HG03135 (cell line): Measurements from ENCODE around the gene CRYAA.

Source experiments
- ATAC-seq: cut with Tn5 transposase; IDR thresholded peaks from one replicate; pipeline ENCODE4 v1.9.1; 2021; ENCODE audit warnings: mild to moderate bottlenecking, moderate library complexity; ENCODE audit not compliant: unreplicated experiment

CRYAA gene

GRCh38 chr21:43198376-43198775, 29.6 kb downstream of the CRYAA start:
- ATAC-seq, result no peak

- ATAC-seq, result no peak
Observed at GRCh38 chr21:43201491-43201890, 32.7 kb downstream of the CRYAA start.

GRCh38 chr21:43203591-43203990, 34.8 kb downstream of the CRYAA start:
- ATAC-seq, result no peak

GRCh38 chr21:43204638-43205037, 35.8 kb downstream of the CRYAA start:
- ATAC-seq, result no peak

- ATAC-seq, result no peak
Observed at GRCh38 chr21:43206231-43207042, 37.6 kb downstream of the CRYAA start.

GRCh38 chr21:43207043-43207315, 38.2 kb downstream of the CRYAA start:
- ATAC-seq, result no peak

- ATAC-seq, result no peak
Observed at GRCh38 chr21:43207868-43208267, 39.1 kb downstream of the CRYAA start.

GRCh38 chr21:43208561-43209332, 39.9 kb downstream of the CRYAA start:
- no peak for ATAC-seq

GRCh38 chr21:43209575-43210453, 41.0 kb downstream of the CRYAA start:
- no peak for ATAC-seq

- no peak for ATAC-seq
Observed at GRCh38 chr21:43210454-43211071, 41.8 kb downstream of the CRYAA start.

- ATAC-seq, result no peak
Observed at GRCh38 chr21:43211072-43211759, 42.4 kb downstream of the CRYAA start.

GRCh38 chr21:43211760-43212115, 42.9 kb downstream of the CRYAA start:
- no peak for ATAC-seq
